ENCODE data around the gene PTPRM.

Gene PTPRM

DNA sequence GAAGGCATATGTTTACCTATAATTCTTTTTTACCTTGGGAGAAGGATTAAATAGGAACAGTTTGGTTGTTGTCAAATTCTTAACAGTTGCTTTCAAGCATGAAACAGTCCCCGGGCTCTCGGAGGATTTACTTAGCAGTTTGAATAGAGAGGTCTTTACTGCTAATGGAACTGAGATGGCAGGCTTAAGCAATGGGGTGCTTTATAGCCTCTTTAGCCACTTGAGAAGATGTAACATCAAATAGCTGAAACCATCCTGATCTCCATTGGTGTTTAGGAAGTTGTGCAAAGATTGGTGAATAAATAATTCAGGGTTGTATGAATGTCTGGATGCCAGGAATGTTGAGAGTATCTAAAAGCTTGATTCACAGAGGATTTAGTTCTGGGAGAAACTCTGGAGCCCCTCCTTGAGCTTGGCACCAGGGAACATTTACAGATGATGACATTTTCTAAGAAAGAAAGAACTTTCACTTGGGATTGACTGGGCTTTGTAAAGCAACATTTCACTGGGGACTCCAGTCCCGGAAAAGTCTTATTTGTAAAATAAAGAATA lies 51.9 kb downstream of the PTPRM start (continued):
- TF ChIP-seq, protein P1, sequence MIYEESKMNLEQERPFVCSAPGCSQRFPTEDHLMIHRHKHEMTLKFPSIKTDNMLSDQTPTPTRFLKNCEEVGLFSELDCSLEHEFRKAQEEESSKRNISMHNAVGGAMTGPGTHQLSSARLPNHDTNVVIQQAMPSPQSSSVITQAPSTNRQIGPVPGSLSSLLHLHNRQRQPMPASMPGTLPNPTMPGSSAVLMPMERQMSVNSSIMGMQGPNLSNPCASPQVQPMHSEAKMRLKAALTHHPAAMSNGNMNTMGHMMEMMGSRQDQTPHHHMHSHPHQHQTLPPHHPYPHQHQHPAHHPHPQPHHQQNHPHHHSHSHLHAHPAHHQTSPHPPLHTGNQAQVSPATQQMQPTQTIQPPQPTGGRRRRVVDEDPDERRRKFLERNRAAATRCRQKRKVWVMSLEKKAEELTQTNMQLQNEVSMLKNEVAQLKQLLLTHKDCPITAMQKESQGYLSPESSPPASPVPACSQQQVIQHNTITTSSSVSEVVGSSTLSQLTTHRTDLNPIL (CRISPR knock-in tag; IDR thresholded peaks at IDR 0.05; ENCODE audit: low read depth), result no peak
- TF ChIP-seq, protein P2, sequence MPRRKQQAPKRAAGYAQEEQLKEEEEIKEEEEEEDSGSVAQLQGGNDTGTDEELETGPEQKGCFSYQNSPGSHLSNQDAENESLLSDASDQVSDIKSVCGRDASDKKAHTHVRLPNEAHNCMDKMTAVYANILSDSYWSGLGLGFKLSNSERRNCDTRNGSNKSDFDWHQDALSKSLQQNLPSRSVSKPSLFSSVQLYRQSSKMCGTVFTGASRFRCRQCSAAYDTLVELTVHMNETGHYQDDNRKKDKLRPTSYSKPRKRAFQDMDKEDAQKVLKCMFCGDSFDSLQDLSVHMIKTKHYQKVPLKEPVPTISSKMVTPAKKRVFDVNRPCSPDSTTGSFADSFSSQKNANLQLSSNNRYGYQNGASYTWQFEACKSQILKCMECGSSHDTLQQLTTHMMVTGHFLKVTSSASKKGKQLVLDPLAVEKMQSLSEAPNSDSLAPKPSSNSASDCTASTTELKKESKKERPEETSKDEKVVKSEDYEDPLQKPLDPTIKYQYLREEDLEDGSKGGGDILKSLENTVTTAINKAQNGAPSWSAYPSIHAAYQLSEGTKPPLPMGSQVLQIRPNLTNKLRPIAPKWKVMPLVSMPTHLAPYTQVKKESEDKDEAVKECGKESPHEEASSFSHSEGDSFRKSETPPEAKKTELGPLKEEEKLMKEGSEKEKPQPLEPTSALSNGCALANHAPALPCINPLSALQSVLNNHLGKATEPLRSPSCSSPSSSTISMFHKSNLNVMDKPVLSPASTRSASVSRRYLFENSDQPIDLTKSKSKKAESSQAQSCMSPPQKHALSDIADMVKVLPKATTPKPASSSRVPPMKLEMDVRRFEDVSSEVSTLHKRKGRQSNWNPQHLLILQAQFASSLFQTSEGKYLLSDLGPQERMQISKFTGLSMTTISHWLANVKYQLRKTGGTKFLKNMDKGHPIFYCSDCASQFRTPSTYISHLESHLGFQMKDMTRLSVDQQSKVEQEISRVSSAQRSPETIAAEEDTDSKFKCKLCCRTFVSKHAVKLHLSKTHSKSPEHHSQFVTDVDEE (CRISPR knock-in tag; IDR thresholded peaks at IDR 0.05), result no peak
- TF ChIP-seq SNAI2 (CRISPR knock-in tag; IDR thresholded peaks at IDR 0.05), result no peak
- TF ChIP-seq CSDC2 (CRISPR knock-in tag; IDR thresholded peaks at IDR 0.05), result no peak
- TF ChIP-seq, protein P3, sequence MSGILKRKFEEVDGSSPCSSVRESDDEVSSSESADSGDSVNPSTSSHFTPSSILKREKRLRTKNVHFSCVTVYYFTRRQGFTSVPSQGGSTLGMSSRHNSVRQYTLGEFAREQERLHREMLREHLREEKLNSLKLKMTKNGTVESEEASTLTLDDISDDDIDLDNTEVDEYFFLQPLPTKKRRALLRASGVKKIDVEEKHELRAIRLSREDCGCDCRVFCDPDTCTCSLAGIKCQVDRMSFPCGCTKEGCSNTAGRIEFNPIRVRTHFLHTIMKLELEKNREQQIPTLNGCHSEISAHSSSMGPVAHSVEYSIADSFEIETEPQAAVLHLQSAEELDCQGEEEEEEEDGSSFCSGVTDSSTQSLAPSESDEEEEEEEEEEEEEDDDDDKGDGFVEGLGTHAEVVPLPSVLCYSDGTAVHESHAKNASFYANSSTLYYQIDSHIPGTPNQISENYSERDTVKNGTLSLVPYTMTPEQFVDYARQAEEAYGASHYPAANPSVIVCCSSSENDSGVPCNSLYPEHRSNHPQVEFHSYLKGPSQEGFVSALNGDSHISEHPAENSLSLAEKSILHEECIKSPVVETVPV (CRISPR knock-in tag; IDR thresholded peaks at IDR 0.05), result no peak
- no peak for TF ChIP-seq ZFP3 (CRISPR knock-in tag; IDR thresholded peaks at IDR 0.05)
- TF ChIP-seq PPARA (CRISPR knock-in tag; IDR thresholded peaks at IDR 0.05; ENCODE audit: borderline replicate concordance), result no peak
- no peak for TF ChIP-seq ZFP30 (CRISPR knock-in tag; IDR thresholded peaks at IDR 0.05)
- TF ChIP-seq RARB (CRISPR knock-in tag; IDR thresholded peaks at IDR 0.05), result no peak

DNA sequence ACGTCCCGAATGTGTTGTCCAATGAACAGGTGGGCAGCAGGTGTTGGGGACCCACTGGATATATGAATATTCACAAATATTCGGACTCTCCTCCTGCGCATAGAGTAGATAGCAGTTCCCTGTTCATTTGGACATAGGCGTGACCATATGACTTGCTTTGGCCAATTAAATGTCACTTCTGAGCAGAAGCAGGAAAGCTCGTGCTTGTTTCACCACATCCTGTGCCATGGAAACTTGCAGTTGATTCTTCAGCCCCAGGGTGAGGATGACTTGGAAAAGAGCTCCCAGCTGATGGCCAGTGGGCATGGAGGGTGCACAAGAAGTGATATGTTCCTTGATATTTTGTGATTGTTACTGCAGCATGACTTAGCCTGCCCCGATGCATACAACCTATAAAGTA lies 52.6 kb downstream of the PTPRM start:
- no peak for ATAC-seq
- no peak for TF ChIP-seq ZNF70 (CRISPR knock-in tag; IDR thresholded peaks at IDR 0.05)
- no peak for TF ChIP-seq CSDC2 (CRISPR knock-in tag; IDR thresholded peaks at IDR 0.05)
- no peak for TF ChIP-seq ZFP3 (CRISPR knock-in tag; IDR thresholded peaks at IDR 0.05)
- TF ChIP-seq, protein P1 (CRISPR knock-in tag; IDR thresholded peaks at IDR 0.05; ENCODE audit: low read depth), result no peak
- TF ChIP-seq, protein P2 (CRISPR knock-in tag; IDR thresholded peaks at IDR 0.05), result no peak
- TF ChIP-seq, protein P4, sequence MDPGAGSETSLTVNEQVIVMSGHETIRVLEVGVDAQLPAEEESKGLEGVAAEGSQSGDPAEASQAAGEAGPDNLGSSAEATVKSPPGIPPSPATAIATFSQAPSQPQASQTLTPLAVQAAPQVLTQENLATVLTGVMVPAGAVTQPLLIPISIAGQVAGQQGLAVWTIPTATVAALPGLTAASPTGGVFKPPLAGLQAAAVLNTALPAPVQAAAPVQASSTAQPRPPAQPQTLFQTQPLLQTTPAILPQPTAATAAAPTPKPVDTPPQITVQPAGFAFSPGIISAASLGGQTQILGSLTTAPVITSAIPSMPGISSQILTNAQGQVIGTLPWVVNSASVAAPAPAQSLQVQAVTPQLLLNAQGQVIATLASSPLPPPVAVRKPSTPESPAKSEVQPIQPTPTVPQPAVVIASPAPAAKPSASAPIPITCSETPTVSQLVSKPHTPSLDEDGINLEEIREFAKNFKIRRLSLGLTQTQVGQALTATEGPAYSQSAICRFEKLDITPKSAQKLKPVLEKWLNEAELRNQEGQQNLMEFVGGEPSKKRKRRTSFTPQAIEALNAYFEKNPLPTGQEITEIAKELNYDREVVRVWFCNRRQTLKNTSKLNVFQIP (CRISPR knock-in tag; IDR thresholded peaks at IDR 0.05; ENCODE audit: borderline replicate concordance, low read depth), result no peak
- no peak for TF ChIP-seq ESRRG (CRISPR knock-in tag; IDR thresholded peaks at IDR 0.05)

DNA sequence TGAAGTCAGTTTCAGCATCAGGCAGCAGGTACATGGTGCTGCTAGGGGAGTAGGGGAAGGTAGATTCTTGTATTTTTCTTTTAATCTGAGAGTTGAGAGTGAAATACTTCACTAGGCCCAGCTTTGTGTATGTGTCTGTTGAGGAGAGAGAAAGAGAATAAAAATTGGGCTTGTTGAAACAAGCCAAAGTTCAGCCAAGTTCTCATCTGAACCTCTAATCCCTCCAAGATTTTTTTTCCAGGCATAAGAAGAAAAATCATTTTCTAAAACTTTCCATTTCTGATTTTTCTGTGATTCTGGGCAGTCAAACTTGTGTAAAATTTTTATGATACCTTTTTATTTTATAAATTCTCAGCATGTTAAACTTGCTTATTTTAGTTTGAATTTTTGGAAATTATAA lies 55.6 kb downstream of the PTPRM start:
- no peak for ATAC-seq
- TF ChIP-seq BACH2 (CRISPR knock-in tag; IDR thresholded peaks at IDR 0.05; ENCODE audit: borderline replicate concordance), result no peak
- no peak for TF ChIP-seq ZC3H10 (CRISPR knock-in tag; IDR thresholded peaks at IDR 0.05)
- TF ChIP-seq, protein P5, sequence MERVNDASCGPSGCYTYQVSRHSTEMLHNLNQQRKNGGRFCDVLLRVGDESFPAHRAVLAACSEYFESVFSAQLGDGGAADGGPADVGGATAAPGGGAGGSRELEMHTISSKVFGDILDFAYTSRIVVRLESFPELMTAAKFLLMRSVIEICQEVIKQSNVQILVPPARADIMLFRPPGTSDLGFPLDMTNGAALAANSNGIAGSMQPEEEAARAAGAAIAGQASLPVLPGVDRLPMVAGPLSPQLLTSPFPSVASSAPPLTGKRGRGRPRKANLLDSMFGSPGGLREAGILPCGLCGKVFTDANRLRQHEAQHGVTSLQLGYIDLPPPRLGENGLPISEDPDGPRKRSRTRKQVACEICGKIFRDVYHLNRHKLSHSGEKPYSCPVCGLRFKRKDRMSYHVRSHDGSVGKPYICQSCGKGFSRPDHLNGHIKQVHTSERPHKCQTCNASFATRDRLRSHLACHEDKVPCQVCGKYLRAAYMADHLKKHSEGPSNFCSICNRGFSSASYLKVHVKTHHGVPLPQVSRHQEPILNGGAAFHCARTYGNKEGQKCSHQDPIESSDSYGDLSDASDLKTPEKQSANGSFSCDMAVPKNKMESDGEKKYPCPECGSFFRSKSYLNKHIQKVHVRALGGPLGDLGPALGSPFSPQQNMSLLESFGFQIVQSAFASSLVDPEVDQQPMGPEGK (CRISPR knock-in tag; IDR thresholded peaks at IDR 0.05; ENCODE audit: borderline replicate concordance), result no peak
- no peak for TF ChIP-seq SNAI2 (CRISPR knock-in tag; IDR thresholded peaks at IDR 0.05)
- TF ChIP-seq ZNF70 (CRISPR knock-in tag; IDR thresholded peaks at IDR 0.05), result no peak
- TF ChIP-seq, protein P3 (CRISPR knock-in tag; IDR thresholded peaks at IDR 0.05), result no peak
- TF ChIP-seq, protein P2 (CRISPR knock-in tag; IDR thresholded peaks at IDR 0.05), result no peak
- TF ChIP-seq PPARA (CRISPR knock-in tag; IDR thresholded peaks at IDR 0.05; ENCODE audit: borderline replicate concordance), result no peak

Data from SK-N-SH treated with all-trans-retinoic acid at 6 μM for 48 hours (cell line).